Hepatocyte (in vitro differentiated cells): ENCODE measurements around the gene TPX2. TPM values are rescaled to one million over a fixed set of nuclear protein-coding genes. Genes with fewer than 3 reads are reported as not detected.

Experiments used
- DNase-seq: peaks from one replicate; pipeline ENCODE4 v3.0.0-alpha.2; 2016; ENCODE audit warnings: low spot score
- H2AFZ ChIP-seq: fragments of 200-600 bp; sonication (generic); 2 replicates; pipeline ENCODE4 v1.6.0; 2016; ENCODE audit warnings: antibody characterized with exemption, mild to moderate bottlenecking
- H3K27ac ChIP-seq: fragments of 200-600 bp; sonication (generic); 2 replicates; pipeline ENCODE4 v1.5.1; 2016; ENCODE audit warnings: mild to moderate bottlenecking
- H3K27me3 ChIP-seq: fragments of 200-600 bp; sonication (generic); 2 replicates; pipeline ENCODE4 v1.6.1; 2016
- H3K36me3 ChIP-seq: fragments of 200-600 bp; sonication (generic); replicated peaks from 2 replicates; pipeline ENCODE4 v1.5.1; 2016; ENCODE audit warnings: low read depth; ENCODE audit not compliant: insufficient read depth
- H3K4me1 ChIP-seq: fragments of 200-600 bp; sonication (generic); 2 replicates; pipeline ENCODE4 v1.5.1; 2016; ENCODE audit warnings: mild to moderate bottlenecking, moderate library complexity; ENCODE audit not compliant: insufficient read depth
- H3K4me2 ChIP-seq: fragments of 200-600 bp; sonication (generic); 2 replicates; pipeline ENCODE4 v1.6.0; 2016
- H3K4me3 ChIP-seq: fragments of 200-600 bp; sonication (generic); 2 replicates; pipeline ENCODE4 v1.5.1; 2016; ENCODE audit warnings: mild to moderate bottlenecking
- H3K79me2 ChIP-seq: fragments of 200-600 bp; sonication (generic); 2 replicates; pipeline ENCODE4 v1.6.0; 2017; ENCODE audit warnings: mild to moderate bottlenecking
- H3K9me2 ChIP-seq: fragments of 200-600 bp; sonication (generic); replicated peaks from 2 replicates; pipeline ENCODE4 v1.6.0; 2017; ENCODE audit warnings: mild to moderate bottlenecking; ENCODE audit not compliant: insufficient read depth
- H3K9me3 ChIP-seq: fragments of 200-600 bp; sonication (generic); 2 replicates; pipeline ENCODE4 v1.5.1; 2016; ENCODE audit warnings: low read depth, mild to moderate bottlenecking
- H4K20me1 ChIP-seq: fragments of 200-600 bp; sonication (generic); 2 replicates; pipeline ENCODE4 v1.6.0; 2016; ENCODE audit warnings: mild to moderate bottlenecking; ENCODE audit not compliant: insufficient read depth, poor library complexity, severe bottlenecking
- CTCF ChIP-seq: fragments of 200-600 bp; sonication (generic); IDR thresholded peaks from 2 replicates; pipeline ENCODE4 v1.5.1; 2016; ENCODE audit warnings: antibody characterized with exemption, mild to moderate bottlenecking; ENCODE audit not compliant: poor library complexity
- EZH2 ChIP-seq: fragments of 200-600 bp; sonication (generic); IDR thresholded peaks from 2 replicates; pipeline ENCODE4 v1.6.1; 2016; ENCODE audit warnings: antibody characterized with exemption, mild to moderate bottlenecking, borderline replicate concordance
- EZH2phosphoT487 ChIP-seq: fragments of 200-600 bp; sonication (generic); IDR thresholded peaks from one replicate; pipeline ENCODE4 v1.6.1; 2018; ENCODE audit warnings: antibody characterized with exemption, mild to moderate bottlenecking, low read depth, moderate library complexity; ENCODE audit not compliant: unreplicated experiment, severe bottlenecking
- WGBS: methylation state at CpG from one replicate; pipeline ENCODE4 v1.1.6; 2016; ENCODE audit warnings: low lambda C conversion rate; ENCODE audit errors: missing lambda C conversion rate; 5-methylcytosine and 5-hydroxymethylcytosine counted together
- polyA plus RNA-seq: library from polyadenylated mRNA; unstranded; fragments of >200 nt; fragmentation: Nextera tagmentation; extraction: Ambion mirVana; gene quantifications from 2 replicates; pipeline ENCODE4 v1.2.1, GENCODE V29; 2016
- small RNA-seq: library from RNA; depleted of rRNA; stranded (forward); fragments of <200 nt; gene quantifications from one replicate; pipeline ENCODE3, GENCODE V24; 2014
- total RNA-seq: library from RNA; depleted of rRNA; stranded (reverse); fragments of >200 nt; gene quantifications from 2 replicates; pipeline ENCODE4 v1.2.3, GENCODE V29; 2014

TPX2 gene
- total and polyA plus RNA-seq, 2 experiments from 2014 or later = 16.3 to 23.9 TPM

GRCh38 chr20:31846793-31847138 is 107.7 kb downstream of the TPX2 start:
- Histone ChIP-seq H3K27ac (no peak overlapping the region), H3K27me3 (peaks cover 39% of the 10 kb centered on the region), H3K4me2 (no peak overlapping the region), H3K79me2 (no peaks in the 10 kb centered on the region), H3K9me3 (no peaks in the 10 kb centered on the region), H4K20me1 (no peaks in the 10 kb centered on the region), H3K9me2 (no peaks in the 10 kb centered on the region), H3K36me3 (no peaks in the 10 kb centered on the region), H3K4me1 (peaks cover 25% of the 10 kb centered on the region), H3K4me3 (no peak overlapping the region), H2AFZ (no peak overlapping the region)
- DNase-seq = no peak
- TF ChIP-seq EZH2phosphoT487 (no peak), EZH2 (no peak), CTCF (no peak)
- WGBS = 77% methylated on average over 3 of the region's 3 CpGs

GRCh38 chr20:31848088-31848999 is 109.3 kb downstream of the TPX2 start:
- TF ChIP-seq CTCF (no peak), EZH2phosphoT487 (no peak), EZH2 (no peak)
- H3K4me1 ChIP-seq = peaks cover 11% of the 10 kb centered on the region
- no peaks in the 10 kb centered on the region for H3K9me2 ChIP-seq
- WGBS = 88% methylated on average over 30 of the region's 32 CpGs
- DNase-seq = no peak
- H2AFZ ChIP-seq = no peak overlapping the region
- no peaks in the 10 kb centered on the region for H3K9me3 ChIP-seq
- H4K20me1 ChIP-seq = no peaks in the 10 kb centered on the region
- H3K27ac ChIP-seq = no peak overlapping the region
- no peaks in the 10 kb centered on the region for H3K79me2 ChIP-seq
- H3K4me3 ChIP-seq = no peak overlapping the region
- H3K27me3 ChIP-seq = peaks cover 39% of the 10 kb centered on the region
- no peak overlapping the region for H3K4me2 ChIP-seq
- H3K36me3 ChIP-seq = no peaks in the 10 kb centered on the region

GRCh38 chr20:31849306-31849930 is 110.3 kb downstream of the TPX2 start:
- H3K27me3 ChIP-seq = peaks cover 42% of the 10 kb centered on the region
- WGBS = 42% methylated on average over 45 of the region's 45 CpGs

More at GRCh38 chr20:31849306-31849930, 110.3 kb downstream of the TPX2 start:
- Histone ChIP-seq H4K20me1 (no peaks in the 10 kb centered on the region), H3K4me1 (peaks cover 11% of the 10 kb centered on the region), H3K36me3 (no peaks in the 10 kb centered on the region), H3K4me2 (no peak overlapping the region), H3K9me2 (no peaks in the 10 kb centered on the region), H3K27ac (no peak overlapping the region), H3K79me2 (no peaks in the 10 kb centered on the region), H2AFZ (no peak overlapping the region), H3K4me3 (no peak overlapping the region), H3K9me3 (no peaks in the 10 kb centered on the region)
- no peak for DNase-seq
- no peak for TF ChIP-seq EZH2
- no peak for TF ChIP-seq EZH2phosphoT487
- no peak for TF ChIP-seq CTCF

Small RNA genes within 50 kb of the gene (small RNA-seq; reads per million reads assigned to genes)
- not detected for gene AL160175.1

Other genes starting within 250 kb of the TPX2 start
- gene HM13, start 224.8 kb upstream of the TPX2 start, total RNA-seq = 219 and 228 TPM in 2 replicates
- gene HM13, start 224.8 kb upstream of the TPX2 start, polyA plus RNA-seq = 460 and 461 TPM in 2 replicates
- gene ID1, start 134.0 kb upstream of the TPX2 start, total RNA-seq = 616 and 651 TPM in 2 replicates
- gene ID1, start 134.0 kb upstream of the TPX2 start, polyA plus RNA-seq = 310 and 388 TPM in 2 replicates
- gene COX4I2, start 101.4 kb upstream of the TPX2 start, total RNA-seq = 0.68 and 3.6 TPM in 2 replicates
- 0.37 and 3.3 TPM in 2 replicates for gene COX4I2, start 101.4 kb upstream of the TPX2 start, polyA plus RNA-seq
- 139 and 145 TPM in 2 replicates for gene BCL2L1, start 16.4 kb upstream of the TPX2 start, total RNA-seq
- gene BCL2L1, start 16.4 kb upstream of the TPX2 start, polyA plus RNA-seq = 104 and 108 TPM in 2 replicates
- not detected in 2 replicates for gene MYLK2, start 80.1 kb downstream of the TPX2 start, total RNA-seq
- gene MYLK2, start 80.1 kb downstream of the TPX2 start, polyA plus RNA-seq = 0.33 TPM in 1 of 2 replicates, not detected in the other
- gene FOXS1, start 106.3 kb downstream of the TPX2 start, total RNA-seq = 0.64 and 0.87 TPM in 2 replicates
- gene FOXS1, start 106.3 kb downstream of the TPX2 start, polyA plus RNA-seq = 0.96 and 1.1 TPM in 2 replicates
- gene DUSP15, start 131.2 kb downstream of the TPX2 start, total RNA-seq = 23.0 and 23.5 TPM in 2 replicates
- gene DUSP15, start 131.2 kb downstream of the TPX2 start, polyA plus RNA-seq = 10.2 and 12.2 TPM in 2 replicates
- gene TTLL9, start 131.3 kb downstream of the TPX2 start, total RNA-seq = 0.84 TPM in 1 of 2 replicates, not detected in the other
- gene TTLL9, start 131.3 kb downstream of the TPX2 start, polyA plus RNA-seq = 0.18 and 0.54 TPM in 2 replicates
- 8.9 and 9.1 TPM in 2 replicates for gene PDRG1, start 212.8 kb downstream of the TPX2 start, total RNA-seq
- gene PDRG1, start 212.8 kb downstream of the TPX2 start, polyA plus RNA-seq = 25.4 and 26.3 TPM in 2 replicates
- 0.12 and 0.37 TPM in 2 replicates for gene XKR7, start 228.9 kb downstream of the TPX2 start, total RNA-seq
- gene XKR7, start 228.9 kb downstream of the TPX2 start, polyA plus RNA-seq = not detected in 2 replicates